GM12891 (cell line): Measurements from ENCODE around the gene ME1.

Source experiments
- PAX5 ChIP-seq: IDR thresholded peaks from 2 replicates; pipeline ENCODE4 v1.6.1; 2011; ENCODE audit warnings: low read length, moderate library complexity, mild to moderate bottlenecking; ENCODE audit not compliant: insufficient read depth, severe bottlenecking
- POLR2A ChIP-seq: IDR thresholded peaks from 2 replicates; pipeline ENCODE4 v1.6.1; 2011; ENCODE audit warnings: low read depth, low read length, control low read depth
- POLR2AphosphoS5 ChIP-seq: IDR thresholded peaks from 2 replicates; pipeline ENCODE4 v1.6.1; 2011; ENCODE audit warnings: low read depth, low read length, control low read depth
- SPI1 ChIP-seq: IDR thresholded peaks from 2 replicates; pipeline ENCODE4 v1.6.1; 2011; ENCODE audit warnings: low read depth, low read length, control low read depth
- TAF1 ChIP-seq: IDR thresholded peaks from 2 replicates; pipeline ENCODE4 v1.6.1; 2011; ENCODE audit warnings: low read depth, low read length, control low read depth

DNA sequence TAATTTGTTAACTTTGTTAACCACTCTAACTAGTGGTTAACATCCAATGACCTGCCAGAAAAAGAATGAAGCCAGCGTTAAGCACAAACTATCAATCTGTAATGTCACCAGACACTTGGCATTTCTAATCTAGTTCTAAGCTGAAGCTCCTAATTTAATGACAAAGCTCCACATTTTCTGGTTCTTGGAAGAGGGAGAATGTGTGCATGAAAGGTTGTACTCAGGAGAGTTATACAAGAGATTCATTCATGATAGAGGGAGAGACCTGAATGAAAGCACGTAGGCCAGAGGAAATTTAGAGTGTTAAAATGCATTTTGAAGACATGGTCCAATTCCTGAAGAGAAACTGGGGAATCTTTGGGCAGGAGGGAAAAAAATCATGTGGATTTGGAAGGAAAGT is 8.3 kb upstream of the ME1 start:
- TF ChIP-seq POLR2A (no peak), POLR2AphosphoS5 (no peak), TAF1 (no peak), PAX5 (no peak), SPI1 (no peak)
